MM.1S (cell line): Measurements from ENCODE around the gene DNMT3B.
"Not testable (repeated sequence)": the region's sequence is repeated elsewhere in the genome, so short reads cannot be mapped to it uniquely, and the experiment has no call there.

Experiments used
- DNase-seq: peaks from one replicate; pipeline ENCODE4 v3.0.0-alpha.2; 2015
- H2AFZ ChIP-seq: fragments of 300-600 bp; sonication (generic); 2 replicates; pipeline ENCODE4 v1.6.0; 2016; ENCODE audit warnings: antibody characterized with exemption, low read length
- H3F3A ChIP-seq: fragments of 300-600 bp; sonication (generic); 2 replicates; pipeline ENCODE4 v1.6.1; 2016; ENCODE audit warnings: mild to moderate bottlenecking, antibody characterized with exemption, low read length, moderate library complexity, mixed read lengths; ENCODE audit not compliant: insufficient read depth
- H3K27ac ChIP-seq: fragments of 300-600 bp; sonication (generic); 2 replicates; pipeline ENCODE4 v1.5.1; 2016; ENCODE audit warnings: mild to moderate bottlenecking, low read length
- H3K27me3 ChIP-seq: fragments of 300-600 bp; sonication (generic); replicated peaks from 2 replicates; pipeline ENCODE4 v1.6.0; 2016; ENCODE audit warnings: low read length; ENCODE audit not compliant: insufficient read depth
- H3K36me3 ChIP-seq: fragments of 300-600 bp; sonication (generic); replicated peaks from 2 replicates; pipeline ENCODE4 v1.6.1; 2016; ENCODE audit warnings: mild to moderate bottlenecking, low read length, mixed read lengths; ENCODE audit not compliant: insufficient read depth
- H3K4me1 ChIP-seq: fragments of 300-600 bp; sonication (generic); 2 replicates; pipeline ENCODE4 v1.6.1; 2016; ENCODE audit warnings: low read length, mixed read lengths
- H3K4me2 ChIP-seq: fragments of 300-600 bp; sonication (generic); 2 replicates; pipeline ENCODE4 v1.6.0; 2016; ENCODE audit warnings: low read depth, low read length
- H3K4me3 ChIP-seq: fragments of 300-600 bp; sonication (generic); 2 replicates; pipeline ENCODE4 v1.5.1; 2016; ENCODE audit warnings: low read length, mixed read lengths
- H3K79me2 ChIP-seq: fragments of 300-600 bp; sonication (generic); 2 replicates; pipeline ENCODE4 v1.6.1; 2016; ENCODE audit warnings: mixed run types, low read length, mixed read lengths
- H3K9ac ChIP-seq: fragments of 300-600 bp; sonication (generic); 2 replicates; pipeline ENCODE4 v1.6.1; 2016; ENCODE audit warnings: low read length, mixed read lengths
- H3K9me2 ChIP-seq: fragments of 300-600 bp; sonication (generic); replicated peaks from 2 replicates; pipeline ENCODE4 v1.6.1; 2016; ENCODE audit warnings: mild to moderate bottlenecking, low read length, mixed read lengths; ENCODE audit not compliant: insufficient read depth
- H3K9me3 ChIP-seq: fragments of 300-600 bp; sonication (generic); replicated peaks from 2 replicates; pipeline ENCODE4 v1.6.1; 2016; ENCODE audit warnings: mild to moderate bottlenecking, low read length, mixed read lengths; ENCODE audit not compliant: insufficient read depth
- H4K20me1 ChIP-seq: fragments of 300-600 bp; sonication (generic); 2 replicates; pipeline ENCODE4 v1.6.1; 2016; ENCODE audit warnings: mild to moderate bottlenecking, low read length, moderate library complexity, mixed read lengths; ENCODE audit not compliant: insufficient read depth
- EZH2 ChIP-seq: fragments of 300-600 bp; sonication (generic); optimal IDR thresholded peaks from 2 replicates; pipeline ENCODE3; 2017; ENCODE audit warnings: low read depth, mild to moderate bottlenecking, antibody characterized with exemption, low read length, mixed read lengths
- EZH2phosphoT487 ChIP-seq: fragments of 300-600 bp; sonication (generic); IDR thresholded peaks from 2 replicates; pipeline ENCODE4 v1.6.1; 2018; ENCODE audit warnings: antibody characterized with exemption, low read length
- TF ChIP-seq, protein P1 (sequence below): fragments of 300-600 bp; sonication (generic); IDR thresholded peaks from 2 replicates; pipeline ENCODE4 v1.5.1; 2016; ENCODE audit warnings: antibody characterized with exemption, low read length, mixed read lengths

Gene DNMT3B

DNA sequence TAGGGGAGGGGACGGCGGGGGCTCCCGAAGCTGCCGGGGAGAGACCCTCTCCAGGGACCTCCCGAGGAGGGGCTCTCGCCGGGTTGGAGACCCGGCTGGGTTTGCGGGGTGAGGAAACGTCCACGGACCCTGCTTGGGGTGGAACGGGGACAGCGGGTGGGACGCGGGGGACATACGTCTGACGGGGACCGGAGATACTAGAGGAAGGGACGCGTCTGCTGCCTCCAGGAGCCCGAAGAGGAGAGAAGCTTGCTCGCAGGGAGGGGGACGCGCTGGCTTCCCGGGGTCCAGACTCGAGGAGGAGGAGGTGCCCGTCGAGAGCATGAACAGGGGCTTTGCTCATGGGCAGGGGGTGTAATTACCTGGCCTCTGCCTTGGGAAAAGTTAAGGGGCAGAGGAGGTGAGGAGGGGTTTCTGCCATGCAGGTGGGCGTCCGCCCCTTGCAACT, 593 bp downstream of the DNMT3B start:
- Histone ChIP-seq H3K9me3 (no peaks in the 10 kb centered on the region), H4K20me1 (no peaks in the 10 kb centered on the region), H2AFZ (peak overlapping the region; percentile 96), H3F3A (peaks cover 12% of the 10 kb centered on the region; the same call in 1 of the 2 replicates), H3K4me3 (peak overlapping the region; percentile 93), H3K9me2 (no peaks in the 10 kb centered on the region), H3K79me2 (peaks cover 31% of the 10 kb centered on the region), H3K4me1 (peaks cover 5% of the 10 kb centered on the region), H3K27me3 (no peaks in the 10 kb centered on the region), H3K36me3 (no peaks in the 10 kb centered on the region), H3K27ac (no peak overlapping the region), H3K4me2 (peak overlapping the region; percentile 80), H3K9ac (peak overlapping the region; percentile 81)
- peak; percentile 14 for DNase-seq
- TF ChIP-seq EZH2: no peak
- TF ChIP-seq EZH2phosphoT487: no peak
- TF ChIP-seq, protein P1, sequence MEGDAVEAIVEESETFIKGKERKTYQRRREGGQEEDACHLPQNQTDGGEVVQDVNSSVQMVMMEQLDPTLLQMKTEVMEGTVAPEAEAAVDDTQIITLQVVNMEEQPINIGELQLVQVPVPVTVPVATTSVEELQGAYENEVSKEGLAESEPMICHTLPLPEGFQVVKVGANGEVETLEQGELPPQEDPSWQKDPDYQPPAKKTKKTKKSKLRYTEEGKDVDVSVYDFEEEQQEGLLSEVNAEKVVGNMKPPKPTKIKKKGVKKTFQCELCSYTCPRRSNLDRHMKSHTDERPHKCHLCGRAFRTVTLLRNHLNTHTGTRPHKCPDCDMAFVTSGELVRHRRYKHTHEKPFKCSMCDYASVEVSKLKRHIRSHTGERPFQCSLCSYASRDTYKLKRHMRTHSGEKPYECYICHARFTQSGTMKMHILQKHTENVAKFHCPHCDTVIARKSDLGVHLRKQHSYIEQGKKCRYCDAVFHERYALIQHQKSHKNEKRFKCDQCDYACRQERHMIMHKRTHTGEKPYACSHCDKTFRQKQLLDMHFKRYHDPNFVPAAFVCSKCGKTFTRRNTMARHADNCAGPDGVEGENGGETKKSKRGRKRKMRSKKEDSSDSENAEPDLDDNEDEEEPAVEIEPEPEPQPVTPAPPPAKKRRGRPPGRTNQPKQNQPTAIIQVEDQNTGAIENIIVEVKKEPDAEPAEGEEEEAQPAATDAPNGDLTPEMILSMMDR: no peak

DNA sequence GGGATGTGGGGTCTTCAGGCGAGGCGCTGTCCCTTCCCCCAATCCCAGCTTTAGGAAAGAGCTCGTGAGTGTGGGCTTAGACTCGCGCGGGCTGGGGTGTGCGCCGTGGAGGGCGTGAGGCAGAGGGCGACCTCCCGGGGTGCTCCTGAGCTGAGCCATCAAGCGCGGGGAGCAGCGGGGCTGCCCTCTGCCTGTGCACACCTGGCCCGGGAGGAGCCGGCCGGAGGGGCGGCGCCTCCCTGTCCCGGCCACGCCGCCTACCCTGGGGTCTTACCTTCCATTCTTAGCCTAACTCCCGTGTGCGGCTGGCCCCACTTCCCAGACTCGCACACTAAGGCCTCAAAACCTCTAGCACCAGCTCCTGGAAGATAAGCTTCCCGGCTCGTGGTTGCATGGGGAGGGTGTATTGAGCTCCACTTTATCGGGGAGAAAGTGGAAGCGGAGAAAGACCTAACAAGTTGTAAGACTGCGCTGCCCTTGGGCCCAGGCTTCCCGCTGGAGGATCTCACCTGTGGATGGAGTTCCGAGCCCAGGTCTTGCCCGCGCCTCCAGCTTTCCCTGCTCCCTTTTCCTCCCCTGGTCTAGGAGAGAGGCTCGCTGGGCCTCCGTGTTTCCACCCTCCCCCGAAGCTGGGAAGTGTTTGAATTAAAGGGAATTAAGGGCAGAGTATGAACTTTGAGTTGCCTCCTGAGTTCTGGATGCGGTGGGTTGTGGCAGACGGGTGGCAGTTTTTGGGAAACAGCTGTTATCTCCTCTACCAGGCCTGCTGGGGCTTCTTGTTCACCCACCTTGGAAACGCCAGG, 1.2 kb downstream of the DNMT3B start:
- peaks cover 5% of the 10 kb centered on the region for H3K4me1 ChIP-seq
- TF ChIP-seq, protein P1: no peak; the same call in 1 of the 2 replicates
- peak overlapping the region; percentile 80 for H3K4me2 ChIP-seq
- H4K20me1 ChIP-seq: no peaks in the 10 kb centered on the region
- no peaks in the 10 kb centered on the region for H3K36me3 ChIP-seq
- peak overlapping the region; percentile 93 for H3K4me3 ChIP-seq
- H3F3A ChIP-seq: peaks cover 12% of the 10 kb centered on the region; the same call in 1 of the 2 replicates
- H3K27ac ChIP-seq: no peak overlapping the region
- H3K79me2 ChIP-seq: peaks cover 31% of the 10 kb centered on the region
- H3K9me2 ChIP-seq: no peaks in the 10 kb centered on the region
- H3K9me3 ChIP-seq: no peaks in the 10 kb centered on the region
- DNase-seq: peak; percentile 58
- H3K27me3 ChIP-seq: no peaks in the 10 kb centered on the region
- peak overlapping the region; percentile 96 for H2AFZ ChIP-seq
- peak overlapping the region; percentile 81 for H3K9ac ChIP-seq

- Histone ChIP-seq H3K4me1 (peaks cover 5% of the 10 kb centered on the region), H3K4me3 (no peak overlapping the region), H3K9ac (no peak overlapping the region), H3K27me3 (no peaks in the 10 kb centered on the region), H3K9me2 (no peaks in the 10 kb centered on the region), H4K20me1 (no peaks in the 10 kb centered on the region), H3K9me3 (no peaks in the 10 kb centered on the region), H3K27ac (no peak overlapping the region), H3K4me2 (peak overlapping the region; percentile 80; the same call in 1 of the 2 replicates), H3K36me3 (no peaks in the 10 kb centered on the region), H3F3A (peaks cover 12% of the 10 kb centered on the region; the same call in 1 of the 2 replicates), H3K79me2 (peaks cover 31% of the 10 kb centered on the region), H2AFZ (no peak overlapping the region)
- TF ChIP-seq EZH2phosphoT487 (no peak), EZH2 (no peak)
- TF ChIP-seq, protein P1: no peak
- no peak for DNase-seq
These were observed 2.1 kb downstream of the DNMT3B start for GRCh38 chr20:32764005-32764960.

DNA sequence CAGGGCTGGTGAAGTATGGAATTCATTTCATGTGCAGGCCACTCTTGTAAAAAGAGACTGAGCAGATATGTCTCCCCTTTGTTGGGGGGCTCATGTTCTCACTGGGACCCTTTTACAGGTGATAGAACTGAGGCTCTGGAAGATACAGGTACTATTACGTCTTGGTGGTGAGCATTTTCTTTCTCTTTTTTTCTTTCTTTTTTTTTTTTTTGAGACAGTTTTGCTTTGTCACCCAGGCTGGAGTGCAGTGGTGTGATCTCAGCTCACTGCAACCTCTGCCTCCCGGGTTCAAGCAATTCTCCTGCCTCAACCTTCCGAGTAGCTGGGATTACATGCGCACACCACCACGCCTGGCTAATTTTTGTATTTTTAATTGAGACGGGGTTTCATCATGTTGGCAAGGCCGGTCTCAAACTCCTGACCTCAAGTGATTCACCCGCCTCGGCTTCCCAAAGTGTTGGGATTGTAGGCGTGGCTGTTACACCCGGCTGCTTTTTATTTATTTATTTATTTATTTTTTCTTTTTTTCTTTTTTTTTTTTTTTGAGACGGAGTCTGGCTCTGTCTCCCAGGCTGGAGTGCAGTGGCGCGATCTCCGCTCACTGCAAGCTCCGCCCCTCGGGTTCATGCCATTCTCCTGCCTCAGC, 3.2 kb downstream of the DNMT3B start:
- not testable (repeated sequence) for H3K27me3 ChIP-seq, H3K27ac ChIP-seq, H3K4me1 ChIP-seq, H2AFZ ChIP-seq, H3K4me2 ChIP-seq, DNase-seq, H3K9ac ChIP-seq, H4K20me1 ChIP-seq, H3K9me2 ChIP-seq, H3K36me3 ChIP-seq, H3K4me3 ChIP-seq, H3K9me3 ChIP-seq
- peaks cover 31% of the 10 kb centered on the region for H3K79me2 ChIP-seq
- peaks cover 18% of the 10 kb centered on the region; the same call in 1 of the 2 replicates for H3F3A ChIP-seq
